ENCODE data around the gene PELO.

Gene PELO

DNA sequence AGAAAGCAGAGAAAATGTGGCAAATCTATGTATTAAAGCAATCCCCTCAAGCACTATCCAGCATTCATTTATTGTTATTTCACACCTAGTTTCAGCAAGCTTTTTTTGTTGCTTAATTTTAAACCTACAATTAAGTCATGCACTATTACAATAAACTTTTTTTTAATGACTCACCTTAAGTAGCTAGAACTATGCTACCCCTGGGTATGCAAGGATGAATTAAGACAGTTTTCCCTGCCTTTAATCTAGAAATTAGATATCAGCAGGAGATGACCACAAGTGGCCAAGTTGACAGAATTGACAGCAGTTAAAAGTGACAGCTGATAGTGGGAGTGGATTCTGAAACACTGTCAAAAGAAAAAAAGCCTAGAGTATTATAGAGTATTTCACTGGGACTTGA is 20.0 kb downstream of the PELO start:
- no peak for DNase-seq (ENCODE audit: low spot score)
- H3K27ac ChIP-seq: no peak overlapping the region
- CTCF ChIA-PET: no interaction called here
- TF ChIP-seq, protein P1, sequence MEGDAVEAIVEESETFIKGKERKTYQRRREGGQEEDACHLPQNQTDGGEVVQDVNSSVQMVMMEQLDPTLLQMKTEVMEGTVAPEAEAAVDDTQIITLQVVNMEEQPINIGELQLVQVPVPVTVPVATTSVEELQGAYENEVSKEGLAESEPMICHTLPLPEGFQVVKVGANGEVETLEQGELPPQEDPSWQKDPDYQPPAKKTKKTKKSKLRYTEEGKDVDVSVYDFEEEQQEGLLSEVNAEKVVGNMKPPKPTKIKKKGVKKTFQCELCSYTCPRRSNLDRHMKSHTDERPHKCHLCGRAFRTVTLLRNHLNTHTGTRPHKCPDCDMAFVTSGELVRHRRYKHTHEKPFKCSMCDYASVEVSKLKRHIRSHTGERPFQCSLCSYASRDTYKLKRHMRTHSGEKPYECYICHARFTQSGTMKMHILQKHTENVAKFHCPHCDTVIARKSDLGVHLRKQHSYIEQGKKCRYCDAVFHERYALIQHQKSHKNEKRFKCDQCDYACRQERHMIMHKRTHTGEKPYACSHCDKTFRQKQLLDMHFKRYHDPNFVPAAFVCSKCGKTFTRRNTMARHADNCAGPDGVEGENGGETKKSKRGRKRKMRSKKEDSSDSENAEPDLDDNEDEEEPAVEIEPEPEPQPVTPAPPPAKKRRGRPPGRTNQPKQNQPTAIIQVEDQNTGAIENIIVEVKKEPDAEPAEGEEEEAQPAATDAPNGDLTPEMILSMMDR (conservative IDR thresholded peaks at IDR 0.05; ENCODE audit: low read depth): no peak
- POLR2A ChIA-PET (ENCODE audit: low non-redundant PET): interaction anchor here (0.6 kb wide), 1 partner anchor 20 kb away, joined by 3 read pairs; the partner anchor contains the start of genes ITGA1 and PELO

DNA sequence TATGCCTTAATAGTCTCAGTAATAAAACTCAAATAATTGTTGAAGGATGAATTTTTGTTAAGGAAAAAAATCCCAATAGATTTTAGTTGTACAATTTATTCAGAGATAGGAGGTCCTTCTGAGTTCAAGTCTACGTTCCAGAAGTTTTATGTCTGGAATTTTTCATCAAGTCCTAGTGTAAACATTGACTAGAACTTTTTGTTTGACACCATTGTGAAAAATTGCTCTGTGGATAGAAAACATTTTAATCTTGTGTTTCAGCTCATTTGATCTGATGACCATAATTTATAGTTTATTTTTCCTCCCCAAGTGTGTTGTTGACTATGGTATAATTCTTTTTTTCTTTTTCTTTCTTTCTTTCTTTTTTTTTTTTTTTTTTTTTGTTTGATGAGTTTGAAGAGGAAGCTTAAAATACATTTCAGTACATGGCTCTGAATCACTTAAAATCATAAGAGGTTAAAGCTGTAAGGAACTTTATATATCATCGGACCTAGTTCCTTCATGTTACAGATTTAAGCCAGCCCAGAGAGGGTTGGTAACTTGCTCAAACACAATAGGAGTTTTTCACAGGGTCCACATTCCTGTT is 20.7 kb downstream of the PELO start:
- TF ChIP-seq, protein P1 (conservative IDR thresholded peaks at IDR 0.05; ENCODE audit: low read depth): no peak
- no peak overlapping the region for H3K27ac ChIP-seq
- DNase-seq (ENCODE audit: low spot score): no peak
- CTCF ChIA-PET: no interaction called here
- POLR2A ChIA-PET (ENCODE audit: low non-redundant PET): no interaction called here

- ChIA-PET POLR2A (ENCODE audit: low non-redundant PET) (no interaction called here), CTCF (interaction anchor here (1.1 kb wide), 1 partner anchor 9 kb away, joined by 4 read pairs; no protein-coding TSS in a partner anchor)
- TF ChIP-seq, protein P1 (conservative IDR thresholded peaks at IDR 0.05; ENCODE audit: low read depth): no peak
- H3K27ac ChIP-seq: no peak overlapping the region
- DNase-seq (ENCODE audit: low spot score): peak; percentile 22
Measured at GRCh38 chr5:52809884-52810283, 22.2 kb downstream of the PELO start.

DNA sequence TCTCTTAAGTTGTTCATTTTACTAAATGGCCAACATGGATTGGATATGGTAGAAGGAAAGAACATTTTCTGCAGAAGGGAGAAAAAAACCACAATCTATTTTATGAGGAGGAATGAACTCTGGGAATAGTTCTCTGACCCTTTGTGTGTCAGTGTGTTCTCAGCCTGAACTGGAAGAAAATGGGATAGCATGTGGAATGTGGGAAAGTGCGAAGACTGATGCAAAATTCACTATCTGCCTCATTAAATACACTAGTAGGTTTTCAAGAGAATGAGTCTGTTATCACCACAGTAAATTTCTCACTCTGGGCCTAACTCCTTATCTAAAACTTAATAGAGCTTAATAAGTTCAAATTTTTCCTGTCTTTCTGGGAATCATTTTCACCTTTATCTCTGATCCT is 22.7 kb downstream of the PELO start:
- DNase-seq (ENCODE audit: low spot score): no peak
- ChIA-PET POLR2A (ENCODE audit: low non-redundant PET) (no interaction called here), CTCF (interaction anchor here (0.6 to 1.1 kb wide), 3 partner anchors 9 to 946 kb away, joined by 3 to 11 read pairs (median 4); no protein-coding TSS in a partner anchor)
- TF ChIP-seq, protein P1 (conservative IDR thresholded peaks at IDR 0.05; ENCODE audit: low read depth): no peak
- no peak overlapping the region for H3K27ac ChIP-seq

DNA sequence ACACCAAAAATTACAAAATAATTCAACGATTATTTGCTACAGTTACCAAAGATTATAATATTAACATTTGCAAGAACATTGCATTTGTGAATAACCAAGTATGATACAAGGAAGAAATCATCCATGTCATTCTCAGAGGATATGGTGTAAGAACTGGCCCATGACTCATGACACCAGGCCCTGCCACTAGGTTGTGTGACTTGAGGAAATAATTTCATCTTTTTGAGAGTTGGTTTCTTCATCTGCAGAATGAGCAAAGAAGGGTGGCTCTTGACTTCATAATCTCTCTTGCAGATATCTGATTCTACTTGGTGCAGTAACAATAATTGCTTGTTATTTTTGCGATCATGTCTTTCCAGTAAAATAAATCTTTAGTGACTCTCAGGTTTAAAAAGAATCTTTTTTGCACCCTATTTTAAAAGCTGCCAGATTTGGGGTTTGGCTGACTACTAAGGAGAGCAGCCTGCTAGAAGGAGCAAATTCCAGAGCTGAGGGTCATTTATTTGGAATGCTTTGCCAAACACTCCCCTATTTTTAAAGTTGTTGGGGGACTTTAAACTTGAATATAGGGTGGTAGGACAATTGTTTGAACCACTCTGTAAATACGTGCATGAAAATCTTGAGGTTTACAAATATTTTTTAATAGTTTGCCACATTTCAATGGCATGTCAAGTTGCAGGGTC is 23.5 kb downstream of the PELO start:
- POLR2A ChIA-PET (ENCODE audit: low non-redundant PET): no interaction called here
- DNase-seq (ENCODE audit: low spot score): no peak
- H3K27ac ChIP-seq: no peak overlapping the region
- TF ChIP-seq, protein P1 (conservative IDR thresholded peaks at IDR 0.05; ENCODE audit: low read depth): no peak
- CTCF ChIA-PET: interaction anchor here (0.6 kb wide), 3 partner anchors 30 to 946 kb away, joined by 3 to 11 read pairs (median 3); no protein-coding TSS in a partner anchor

DNA sequence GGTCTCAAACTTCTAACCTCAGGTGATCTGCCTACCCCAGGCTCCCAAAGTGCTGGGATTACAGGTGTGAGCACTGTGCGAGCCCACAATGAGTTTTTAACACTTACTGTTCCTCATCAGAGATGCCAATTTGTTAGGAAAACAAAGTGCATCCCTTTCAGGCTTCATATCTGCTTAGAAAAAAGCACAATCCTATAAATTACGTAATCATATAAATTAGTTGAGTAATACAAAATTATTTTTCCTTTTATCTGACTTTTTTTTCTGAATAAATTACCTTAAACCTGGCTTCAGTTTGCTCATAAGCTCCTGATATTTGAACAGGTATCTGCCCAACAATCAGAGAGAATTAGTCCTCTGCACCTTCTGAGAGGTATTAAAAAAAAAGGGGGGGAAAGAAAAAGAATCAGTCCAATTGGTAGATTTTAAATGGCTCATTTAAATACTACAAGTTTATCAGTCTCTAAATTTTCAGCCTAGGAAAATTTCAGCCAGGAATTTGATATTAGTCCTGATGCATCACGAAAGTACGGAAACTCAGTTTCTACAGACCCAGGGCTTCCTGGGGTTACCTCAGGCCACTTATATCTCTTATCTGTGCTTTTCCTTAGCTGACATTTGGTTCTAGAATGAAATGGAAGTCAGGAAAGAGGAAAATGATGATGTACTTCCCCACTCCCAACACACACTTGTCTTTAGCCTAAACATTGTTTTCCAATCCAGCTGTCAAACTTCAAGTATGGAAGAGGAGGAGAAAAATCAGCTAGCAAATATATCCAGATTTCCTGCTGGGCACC is 26.8 kb downstream of the PELO start:
- CTCF ChIA-PET: no interaction called here
- POLR2A ChIA-PET (ENCODE audit: low non-redundant PET): no interaction called here
- no peak for DNase-seq (ENCODE audit: low spot score)
- no peak overlapping the region for H3K27ac ChIP-seq
- TF ChIP-seq, protein P1 (conservative IDR thresholded peaks at IDR 0.05; ENCODE audit: low read depth): no peak
